ENCODE measurements around the gene PLAAT2. TPM values are rescaled to one million over a fixed set of nuclear protein-coding genes. Genes with fewer than 3 reads are reported as not detected.
A peak's percentile ranks its signal among the peaks of the same experiment; 100 is the strongest.

PLAAT2 gene
- polyA plus RNA-seq, 3 donors = not detected

- Histone ChIP-seq H3K27ac (ENCODE audit: low read depth in 1 of 2, low read length in 2 of 2) (no peak overlapping the region), H3K27me3 (ENCODE audit: control insufficient read depth in 2 of 2, insufficient read depth in 2 of 2, low read length in 2 of 2) (no peaks in the 10 kb centered on the region), H3K4me3 (replicated peaks in 1 of 3; ENCODE audit: low read depth in 2 of 3, low read length in 3 of 3) (no peak overlapping the region), H2AFZ (ENCODE audit: insufficient read depth, low read depth, low read length, poor library complexity, severe bottlenecking) (no peak overlapping the region), H3K79me2 (ENCODE audit: insufficient read depth, low read length) (no peaks in the 10 kb centered on the region), H3K36me3 (replicated peaks in 1 of 2; ENCODE audit: control insufficient read depth in 1 of 2, insufficient read depth in 2 of 2, low read length in 2 of 2) (no peaks in the 10 kb centered on the region), H4K20me1 (ENCODE audit: insufficient read depth, low read length) (no peaks in the 10 kb centered on the region), H3K4me2 (replicated peaks; ENCODE audit: extremely low read depth, low read length, poor library complexity, severe bottlenecking) (no peak overlapping the region), H3K9me3 (replicated peaks in 1 of 2; ENCODE audit: control insufficient read depth in 1 of 2, insufficient read depth in 1 of 2, low read length in 2 of 2) (no peaks in the 10 kb centered on the region), H3K9ac (ENCODE audit: insufficient read depth, low read length, poor library complexity, severe bottlenecking) (no peak overlapping the region), H3K4me1 (ENCODE audit: control insufficient read depth in 1 of 2, insufficient read depth in 2 of 2, low read length in 2 of 2) (no peaks in the 10 kb centered on the region)
- H3K9me3 Mint-ChIP-seq = peaks cover 0 to 3% (median 0%) of the 10 kb centered on the region in 7 donors
- H3K27me3 Mint-ChIP-seq (ENCODE audit: low read depth in 3 of 3) = peaks cover 2 to 5% (median 3%) of the 10 kb centered on the region in 3 donors
- no peaks in the 10 kb centered on the region for H3K4me1 Mint-ChIP-seq
- WGBS (ENCODE audit: insufficient coverage) = 83% methylated on average over 2 of the region's 7 CpGs
- intact Hi-C loops (cut with micrococcal nuclease) = no loop called here
- H3K4me3 Mint-ChIP-seq = no peak overlapping the region
- peak in 1 of 3 donors; percentile 37 for DNase-seq
- peaks cover 0 to 25% of the 10 kb centered on the region in 2 donors for H3K36me3 Mint-ChIP-seq
- no peak overlapping the region for H3K27ac Mint-ChIP-seq
- no peak for TF ChIP-seq CTCF (IDR thresholded peaks at IDR 0.05)
These were observed 36.3 kb upstream of the PLAAT2 start for GRCh38 chr11:63599211-63600122.

- peaks cover 4% of the 10 kb centered on the region for H3K4me1 Mint-ChIP-seq
- H3K4me1 ChIP-seq (ENCODE audit: control insufficient read depth in 1 of 2, insufficient read depth in 2 of 2, low read length in 2 of 2) = no peaks in the 10 kb centered on the region
- no peak overlapping the region for H3K27ac ChIP-seq (ENCODE audit: low read depth in 1 of 2, low read length in 2 of 2)
- no peak for DNase-seq
- H3K36me3 Mint-ChIP-seq = peaks cover 0 to 28% of the 10 kb centered on the region in 2 donors
- H3K9me3 ChIP-seq (replicated peaks in 1 of 2; ENCODE audit: control insufficient read depth in 1 of 2, insufficient read depth in 1 of 2, low read length in 2 of 2) = no peaks in the 10 kb centered on the region
- TF ChIP-seq CTCF (IDR thresholded peaks at IDR 0.05) = no peak
- H2AFZ ChIP-seq (ENCODE audit: insufficient read depth, low read depth, low read length, poor library complexity, severe bottlenecking) = no peak overlapping the region
- WGBS (ENCODE audit: insufficient coverage) = 86% methylated on average over 3 of the region's 4 CpGs
- peaks cover 3 to 5% (median 3%) of the 10 kb centered on the region in 3 donors for H3K27me3 Mint-ChIP-seq (ENCODE audit: low read depth in 3 of 3)
- H3K36me3 ChIP-seq (replicated peaks in 1 of 2; ENCODE audit: control insufficient read depth in 1 of 2, insufficient read depth in 2 of 2, low read length in 2 of 2) = no peaks in the 10 kb centered on the region
- peaks cover 0 to 3% (median 0%) of the 10 kb centered on the region in 7 donors for H3K9me3 Mint-ChIP-seq
- H3K4me3 ChIP-seq (replicated peaks in 1 of 3; ENCODE audit: low read depth in 2 of 3, low read length in 3 of 3) = no peak overlapping the region
- H3K4me2 ChIP-seq (replicated peaks; ENCODE audit: extremely low read depth, low read length, poor library complexity, severe bottlenecking) = no peak overlapping the region
- intact Hi-C loops (cut with micrococcal nuclease) = no loop called here
- H3K9ac ChIP-seq (ENCODE audit: insufficient read depth, low read length, poor library complexity, severe bottlenecking) = no peak overlapping the region
- H3K79me2 ChIP-seq (ENCODE audit: insufficient read depth, low read length) = no peaks in the 10 kb centered on the region
- no peak overlapping the region for H3K27ac Mint-ChIP-seq
- H3K27me3 ChIP-seq (ENCODE audit: control insufficient read depth in 2 of 2, insufficient read depth in 2 of 2, low read length in 2 of 2) = no peaks in the 10 kb centered on the region
- H4K20me1 ChIP-seq (ENCODE audit: insufficient read depth, low read length) = no peaks in the 10 kb centered on the region
- H3K4me3 Mint-ChIP-seq = no peak overlapping the region
These were observed 35.4 kb upstream of the PLAAT2 start for GRCh38 chr11:63598556-63598955.

Measured in CD14-positive monocyte (primary cell).